ENCODE data around the gene SLC10A1. TPM values are rescaled to one million over a fixed set of nuclear protein-coding genes. Genes with fewer than 3 reads are reported as not detected.

SLC10A1 gene
- total RNA-seq, 1 experiment from 2014 or later: not detected

- Histone ChIP-seq H3K4me1 (ENCODE audit: control insufficient read depth in 1 of 2, insufficient read depth in 2 of 2, low read length in 2 of 2) (peaks cover 3 to 12% of the 10 kb centered on the region in 2 experiments; a peak in 3 of 4 replicates), H3K27ac (ENCODE audit: low read depth, low read length) (no peak overlapping the region)
- RAD21 ChIA-PET (ENCODE audit: low non-redundant PET in 1 of 2, low total read pairs in 2 of 2, uncharacterized antibody in 2 of 2, unreplicated experiment in 2 of 2): no interaction called here
These were observed 27.4 kb downstream of the SLC10A1 start for GRCh38 chr14:69769623-69770022.

GRCh38 chr14:69768873-69769272 lies 28.2 kb downstream of the SLC10A1 start:
- H3K27me3 ChIP-seq (ENCODE audit: insufficient read depth, low read length): no peaks in the 10 kb centered on the region
- no TSS peak for BruUV-seq (replicated peaks)
- no peaks in the 10 kb centered on the region for H3K9me3 ChIP-seq (ENCODE audit: control insufficient read depth in 1 of 2, insufficient read depth in 1 of 2, low read depth in 1 of 2, low read length in 2 of 2)
- H3K79me2 ChIP-seq (ENCODE audit: insufficient read depth, low read length): peaks cover 63% of the 10 kb centered on the region
- DNase-seq (ENCODE audit: low read depth, low spot score) (no peak), ATAC-seq (no peak)
- peaks cover 3 to 12% of the 10 kb centered on the region in 2 experiments; a peak in 3 of 4 replicates for H3K4me1 ChIP-seq (ENCODE audit: control insufficient read depth in 1 of 2, insufficient read depth in 2 of 2, low read length in 2 of 2)
- no peak overlapping the region for H3K27ac ChIP-seq (ENCODE audit: low read depth, low read length)
- ChIA-PET CTCF (no interaction called here), POLR2A (no interaction called here), RAD21 (ENCODE audit: low non-redundant PET in 1 of 2, low total read pairs in 2 of 2, uncharacterized antibody in 2 of 2, unreplicated experiment in 2 of 2) (no interaction called here)
- H3K9ac ChIP-seq (ENCODE audit: low read length): no peak overlapping the region
- peak overlapping the region in 1 of 2 experiments; percentile 99; a peak in 1 of 4 replicates for H3K4me3 ChIP-seq (replicated peaks in 1 of 2; ENCODE audit: low read depth in 1 of 2, low read length in 2 of 2)
- intact Hi-C loops (cut with micrococcal nuclease): no loop called here
- peaks cover 30% of the 10 kb centered on the region; the same call in 1 of the 2 replicates for H4K20me1 ChIP-seq (ENCODE audit: insufficient read depth)
- peaks cover 55 to 57% of the 10 kb centered on the region in 2 experiments for H3K36me3 ChIP-seq (ENCODE audit: control insufficient read depth in 1 of 2, insufficient read depth in 2 of 2, low read length in 2 of 2)
- H3K9me2 ChIP-seq (ENCODE audit: insufficient read depth): no peaks in the 10 kb centered on the region
- no peak overlapping the region for H2AFZ ChIP-seq (ENCODE audit: low read depth, low read length, poor library complexity, severe bottlenecking)
- peak overlapping the region; percentile 92 for H3K4me2 ChIP-seq (ENCODE audit: low read length)
- TF ChIP-seq FOSL1 (IDR thresholded peaks at IDR 0.05; ENCODE audit: low read depth) (no peak), RAD21 (IDR thresholded peaks at IDR 0.05; ENCODE audit: low read depth) (no peak), EZH2phosphoT487 (IDR thresholded peaks at IDR 0.05; ENCODE audit: borderline replicate concordance) (no peak), SRF (IDR thresholded peaks at IDR 0.05; ENCODE audit: low read depth) (no peak), TCF7L2 (IDR thresholded peaks at IDR 0.05; ENCODE audit: borderline replicate concordance, extremely low read depth, insufficient read depth, insufficient read length) (no peak), EGR1 (IDR thresholded peaks at IDR 0.05; ENCODE audit: low read depth) (no peak), SIN3A (IDR thresholded peaks at IDR 0.05; ENCODE audit: low read depth) (no peak), EZH2 (IDR thresholded peaks at IDR 0.05) (no peak), MAX (IDR thresholded peaks at IDR 0.05) (no peak)
- TF ChIP-seq, protein P1, sequence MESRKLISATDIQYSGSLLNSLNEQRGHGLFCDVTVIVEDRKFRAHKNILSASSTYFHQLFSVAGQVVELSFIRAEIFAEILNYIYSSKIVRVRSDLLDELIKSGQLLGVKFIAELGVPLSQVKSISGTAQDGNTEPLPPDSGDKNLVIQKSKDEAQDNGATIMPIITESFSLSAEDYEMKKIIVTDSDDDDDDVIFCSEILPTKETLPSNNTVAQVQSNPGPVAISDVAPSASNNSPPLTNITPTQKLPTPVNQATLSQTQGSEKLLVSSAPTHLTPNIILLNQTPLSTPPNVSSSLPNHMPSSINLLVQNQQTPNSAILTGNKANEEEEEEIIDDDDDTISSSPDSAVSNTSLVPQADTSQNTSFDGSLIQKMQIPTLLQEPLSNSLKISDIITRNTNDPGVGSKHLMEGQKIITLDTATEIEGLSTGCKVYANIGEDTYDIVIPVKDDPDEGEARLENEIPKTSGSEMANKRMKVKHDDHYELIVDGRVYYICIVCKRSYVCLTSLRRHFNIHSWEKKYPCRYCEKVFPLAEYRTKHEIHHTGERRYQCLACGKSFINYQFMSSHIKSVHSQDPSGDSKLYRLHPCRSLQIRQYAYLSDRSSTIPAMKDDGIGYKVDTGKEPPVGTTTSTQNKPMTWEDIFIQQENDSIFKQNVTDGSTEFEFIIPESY (IDR thresholded peaks at IDR 0.05; ENCODE audit: extremely low read depth, insufficient replicate concordance, low read length): no peak

More at GRCh38 chr14:69769623-69770022, 27.4 kb downstream of the SLC10A1 start:
- ChIA-PET POLR2A (no interaction called here), CTCF (no interaction called here)
- ATAC-seq: no peak
- no peaks in the 10 kb centered on the region for H3K9me2 ChIP-seq (ENCODE audit: insufficient read depth)
- peaks cover 63% of the 10 kb centered on the region for H3K79me2 ChIP-seq (ENCODE audit: insufficient read depth, low read length)
- H3K36me3 ChIP-seq (ENCODE audit: control insufficient read depth in 1 of 2, insufficient read depth in 2 of 2, low read length in 2 of 2): peaks cover 57 to 63% of the 10 kb centered on the region in 2 experiments
- no peak overlapping the region for H3K4me2 ChIP-seq (ENCODE audit: low read length)
- no peak for DNase-seq (ENCODE audit: low read depth, low spot score)
- no peaks in the 10 kb centered on the region for H3K9me3 ChIP-seq (ENCODE audit: control insufficient read depth in 1 of 2, insufficient read depth in 1 of 2, low read depth in 1 of 2, low read length in 2 of 2)
- no peaks in the 10 kb centered on the region for H3K27me3 ChIP-seq (ENCODE audit: insufficient read depth, low read length)
- H2AFZ ChIP-seq (ENCODE audit: low read depth, low read length, poor library complexity, severe bottlenecking): no peak overlapping the region
- TF ChIP-seq EZH2phosphoT487 (IDR thresholded peaks at IDR 0.05; ENCODE audit: borderline replicate concordance): no peak
- no peak for TF ChIP-seq ELF1 (IDR thresholded peaks at IDR 0.05; ENCODE audit: borderline replicate concordance, low read depth)
- TF ChIP-seq TCF7L2 (IDR thresholded peaks at IDR 0.05; ENCODE audit: borderline replicate concordance, extremely low read depth, insufficient read depth, insufficient read length): no peak
- TF ChIP-seq JUND (IDR thresholded peaks at IDR 0.05): no peak
- TF ChIP-seq, protein P1 (IDR thresholded peaks at IDR 0.05; ENCODE audit: extremely low read depth, insufficient replicate concordance, low read length): no peak
- TF ChIP-seq, protein P2, sequence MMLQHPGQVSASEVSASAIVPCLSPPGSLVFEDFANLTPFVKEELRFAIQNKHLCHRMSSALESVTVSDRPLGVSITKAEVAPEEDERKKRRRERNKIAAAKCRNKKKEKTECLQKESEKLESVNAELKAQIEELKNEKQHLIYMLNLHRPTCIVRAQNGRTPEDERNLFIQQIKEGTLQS (IDR thresholded peaks at IDR 0.05): no peak
- no TSS peak for BruUV-seq (replicated peaks)
- H3K4me3 ChIP-seq (replicated peaks in 1 of 2; ENCODE audit: low read depth in 1 of 2, low read length in 2 of 2): no peak overlapping the region
- no peak overlapping the region for H3K9ac ChIP-seq (ENCODE audit: low read length)
- H4K20me1 ChIP-seq (ENCODE audit: insufficient read depth): peaks cover 30% of the 10 kb centered on the region; the same call in 1 of the 2 replicates
- intact Hi-C loops (cut with micrococcal nuclease): no loop called here

All from HCT116 (cell line).